Measurements from ENCODE around the gene OGFOD3.

The OGFOD3 gene

DNA sequence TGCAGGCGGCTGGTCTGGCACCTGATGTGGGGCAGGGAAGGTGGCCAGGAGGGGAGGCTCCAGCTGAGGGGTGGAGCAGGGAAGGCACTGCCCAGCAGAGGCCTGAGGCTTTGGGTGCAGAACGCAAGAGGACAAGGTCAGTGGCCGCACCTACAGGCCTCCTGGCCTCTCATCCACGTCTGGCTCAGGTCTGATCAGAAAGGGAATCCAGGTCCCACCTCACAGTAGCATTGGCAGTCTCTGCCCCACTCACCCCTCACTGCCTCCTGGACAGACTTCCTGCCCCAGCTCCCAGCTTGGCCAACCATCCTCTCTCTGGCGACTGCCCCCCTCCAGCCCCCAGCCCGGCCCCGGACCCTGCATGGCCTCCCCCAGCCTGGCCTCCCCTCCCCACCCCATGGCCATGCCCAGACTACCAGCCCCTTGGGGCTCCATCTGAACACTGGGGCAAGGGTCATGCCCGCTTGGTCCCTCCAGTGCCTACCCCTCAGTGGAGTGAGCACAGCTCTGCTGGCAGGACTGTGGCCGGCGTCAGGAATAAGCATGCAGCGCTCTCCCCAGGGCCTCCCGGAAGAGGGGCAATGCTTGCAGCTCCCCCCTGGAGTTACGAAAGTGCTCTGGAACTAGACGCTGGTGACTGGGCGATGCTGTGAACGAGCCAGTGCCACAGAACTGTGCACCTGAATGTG lies 42.2 kb downstream of the OGFOD3 start:
- TF ChIP-seq, protein P1, sequence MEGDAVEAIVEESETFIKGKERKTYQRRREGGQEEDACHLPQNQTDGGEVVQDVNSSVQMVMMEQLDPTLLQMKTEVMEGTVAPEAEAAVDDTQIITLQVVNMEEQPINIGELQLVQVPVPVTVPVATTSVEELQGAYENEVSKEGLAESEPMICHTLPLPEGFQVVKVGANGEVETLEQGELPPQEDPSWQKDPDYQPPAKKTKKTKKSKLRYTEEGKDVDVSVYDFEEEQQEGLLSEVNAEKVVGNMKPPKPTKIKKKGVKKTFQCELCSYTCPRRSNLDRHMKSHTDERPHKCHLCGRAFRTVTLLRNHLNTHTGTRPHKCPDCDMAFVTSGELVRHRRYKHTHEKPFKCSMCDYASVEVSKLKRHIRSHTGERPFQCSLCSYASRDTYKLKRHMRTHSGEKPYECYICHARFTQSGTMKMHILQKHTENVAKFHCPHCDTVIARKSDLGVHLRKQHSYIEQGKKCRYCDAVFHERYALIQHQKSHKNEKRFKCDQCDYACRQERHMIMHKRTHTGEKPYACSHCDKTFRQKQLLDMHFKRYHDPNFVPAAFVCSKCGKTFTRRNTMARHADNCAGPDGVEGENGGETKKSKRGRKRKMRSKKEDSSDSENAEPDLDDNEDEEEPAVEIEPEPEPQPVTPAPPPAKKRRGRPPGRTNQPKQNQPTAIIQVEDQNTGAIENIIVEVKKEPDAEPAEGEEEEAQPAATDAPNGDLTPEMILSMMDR (IDR thresholded peaks at IDR 0.05; ENCODE audit: low read depth, low read length), result no peak
- TF ChIP-seq EZH2phosphoT487 (IDR thresholded peaks at IDR 0.05; ENCODE audit: low read depth), result no peak
- H3K79me2 ChIP-seq (ENCODE audit: low read length), result no peaks in the 10 kb centered on the region
- no peaks in the 10 kb centered on the region for H4K20me1 ChIP-seq (ENCODE audit: insufficient read depth, low read length)
- H3K4me2 ChIP-seq (ENCODE audit: low read length), result no peak overlapping the region
- no peak overlapping the region for H3K4me3 ChIP-seq (ENCODE audit: low read length)
- no peaks in the 10 kb centered on the region for H3K4me1 ChIP-seq (ENCODE audit: low read length)
- H3K9me3 ChIP-seq (ENCODE audit: insufficient read depth, low read length), result no peaks in the 10 kb centered on the region
- H3K9ac ChIP-seq (ENCODE audit: low read length), result no peak overlapping the region
- H3K27me3 ChIP-seq (ENCODE audit: low read depth, low read length), result peaks cover 4% of the 10 kb centered on the region
- no peak overlapping the region for H3K27ac ChIP-seq (ENCODE audit: low read length)
- no peak overlapping the region for H2AFZ ChIP-seq (ENCODE audit: low read depth, low read length)
- no peaks in the 10 kb centered on the region for H3K36me3 ChIP-seq (replicated peaks; ENCODE audit: low read depth, low read length)

DNA sequence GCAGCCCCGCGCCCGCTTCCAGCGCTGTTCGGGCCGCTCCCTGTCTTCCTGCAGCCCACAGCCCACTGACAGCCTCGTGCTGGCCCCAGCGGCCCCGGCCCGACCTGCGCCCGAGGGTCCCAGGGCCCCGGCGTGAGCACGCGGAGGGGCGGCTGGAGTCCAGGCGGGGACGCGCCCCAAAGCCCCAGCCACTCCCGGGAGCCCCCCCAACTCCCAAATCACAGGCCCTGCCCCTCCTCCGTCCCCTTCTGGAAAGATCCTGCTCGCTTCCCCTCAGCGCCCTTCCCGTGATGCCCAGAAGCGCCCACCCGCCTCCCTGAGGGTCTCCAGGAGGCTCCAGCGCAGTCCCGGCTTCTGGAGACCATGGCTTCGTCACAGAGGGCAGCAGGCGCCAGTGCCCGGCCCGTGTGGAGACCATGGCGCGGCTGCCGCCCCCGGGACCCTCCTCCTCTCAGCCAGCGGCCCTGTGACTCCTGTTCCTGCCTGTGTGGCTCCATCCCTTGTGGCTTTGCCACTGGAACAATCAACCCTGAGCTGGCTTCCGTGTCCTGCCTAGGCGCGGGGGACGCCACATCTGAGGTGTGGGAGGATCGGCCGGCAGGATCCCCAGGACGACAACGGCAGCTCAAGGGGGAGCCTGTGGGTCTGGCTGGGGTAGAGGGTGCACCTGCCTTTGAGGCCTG lies 42.9 kb downstream of the OGFOD3 start:
- H3K4me3 ChIP-seq (ENCODE audit: low read length), result no peak overlapping the region
- no peaks in the 10 kb centered on the region for H3K36me3 ChIP-seq (replicated peaks; ENCODE audit: low read depth, low read length)
- H3K4me1 ChIP-seq (ENCODE audit: low read length), result peaks cover 4% of the 10 kb centered on the region
- H4K20me1 ChIP-seq (ENCODE audit: insufficient read depth, low read length), result no peaks in the 10 kb centered on the region
- peaks cover 4% of the 10 kb centered on the region for H3K27me3 ChIP-seq (ENCODE audit: low read depth, low read length)
- no peaks in the 10 kb centered on the region for H3K79me2 ChIP-seq (ENCODE audit: low read length)
- no peak overlapping the region for H3K4me2 ChIP-seq (ENCODE audit: low read length)
- H2AFZ ChIP-seq (ENCODE audit: low read depth, low read length), result no peak overlapping the region
- H3K9ac ChIP-seq (ENCODE audit: low read length), result no peak overlapping the region
- TF ChIP-seq EZH2phosphoT487 (IDR thresholded peaks at IDR 0.05; ENCODE audit: low read depth), result no peak
- TF ChIP-seq, protein P1 (IDR thresholded peaks at IDR 0.05; ENCODE audit: low read depth, low read length), result no peak
- H3K9me3 ChIP-seq (ENCODE audit: insufficient read depth, low read length), result no peaks in the 10 kb centered on the region
- H3K27ac ChIP-seq (ENCODE audit: low read length), result no peak overlapping the region

DNA sequence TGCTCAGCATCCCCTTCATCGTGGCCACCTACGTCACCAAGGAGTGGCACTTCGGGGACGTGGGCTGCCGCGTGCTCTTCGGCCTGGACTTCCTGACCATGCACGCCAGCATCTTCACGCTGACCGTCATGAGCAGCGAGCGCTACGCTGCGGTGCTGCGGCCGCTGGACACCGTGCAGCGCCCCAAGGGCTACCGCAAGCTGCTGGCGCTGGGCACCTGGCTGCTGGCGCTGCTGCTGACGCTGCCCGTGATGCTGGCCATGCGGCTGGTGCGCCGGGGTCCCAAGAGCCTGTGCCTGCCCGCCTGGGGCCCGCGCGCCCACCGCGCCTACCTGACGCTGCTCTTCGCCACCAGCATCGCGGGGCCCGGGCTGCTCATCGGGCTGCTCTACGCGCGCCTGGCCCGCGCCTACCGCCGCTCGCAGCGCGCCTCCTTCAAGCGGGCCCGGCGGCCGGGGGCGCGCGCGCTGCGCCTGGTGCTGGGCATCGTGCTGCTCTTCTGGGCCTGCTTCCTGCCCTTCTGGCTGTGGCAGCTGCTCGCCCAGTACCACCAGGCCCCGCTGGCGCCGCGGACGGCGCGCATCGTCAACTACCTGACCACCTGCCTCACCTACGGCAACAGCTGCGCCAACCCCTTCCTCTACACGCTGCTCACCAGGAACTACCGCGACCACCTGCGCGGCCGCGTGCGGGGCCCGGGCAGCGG lies 43.6 kb downstream of the OGFOD3 start:
- H3K27me3 ChIP-seq (ENCODE audit: low read depth, low read length), result peaks cover 4% of the 10 kb centered on the region
- peaks cover 6% of the 10 kb centered on the region for H3K4me1 ChIP-seq (ENCODE audit: low read length)
- H3K79me2 ChIP-seq (ENCODE audit: low read length), result no peaks in the 10 kb centered on the region

More for the DNA sequence above, 43.6 kb downstream of the OGFOD3 start:
- no peak overlapping the region for H3K27ac ChIP-seq (ENCODE audit: low read length)
- H3K36me3 ChIP-seq (replicated peaks; ENCODE audit: low read depth, low read length), result no peaks in the 10 kb centered on the region
- H3K9me3 ChIP-seq (ENCODE audit: insufficient read depth, low read length), result no peaks in the 10 kb centered on the region
- H2AFZ ChIP-seq (ENCODE audit: low read depth, low read length), result no peak overlapping the region
- TF ChIP-seq, protein P1 (IDR thresholded peaks at IDR 0.05; ENCODE audit: low read depth, low read length), result no peak
- TF ChIP-seq EZH2phosphoT487 (IDR thresholded peaks at IDR 0.05; ENCODE audit: low read depth), result no peak
- H3K9ac ChIP-seq (ENCODE audit: low read length), result no peak overlapping the region
- H3K4me3 ChIP-seq (ENCODE audit: low read length), result no peak overlapping the region
- H4K20me1 ChIP-seq (ENCODE audit: insufficient read depth, low read length), result no peaks in the 10 kb centered on the region
- no peak overlapping the region for H3K4me2 ChIP-seq (ENCODE audit: low read length)
